Stimulated activated CD4-positive, alpha-beta T cell treated with anti-CD3 and anti-CD28 coated beads, TNF-alpha, amount 100 ng/mL, for 1 hour (primary cell): Measurements from ENCODE around the gene RALGDS.
"Not testable (repeated sequence)": the region's sequence is repeated elsewhere in the genome, so short reads cannot be mapped to it uniquely, and the experiment has no call there.

Source experiments
- DNase-seq, 3 donors: peaks; one replicate each; pipeline ENCODE4 v3.0.0-alpha.2; 2020; ENCODE audit warnings: low read depth in 3 of 3, low spot score in 1 of 3

RALGDS gene

GRCh38 chr9:133094351-133094750, 26.7 kb downstream of the RALGDS start:
- DNase-seq = not testable (repeated sequence)

- no peak for DNase-seq
These were observed 30.2 kb downstream of the RALGDS start for GRCh38 chr9:133090752-133091385.

GRCh38 chr9:133090187-133090586, 30.9 kb downstream of the RALGDS start:
- no peak for DNase-seq

GRCh38 chr9:133089271-133089671, 31.8 kb downstream of the RALGDS start:
- no peak for DNase-seq

GRCh38 chr9:133088756-133089155, 32.3 kb downstream of the RALGDS start:
- DNase-seq = no peak

GRCh38 chr9:133088146-133088750, 32.8 kb downstream of the RALGDS start:
- DNase-seq = no peak

GRCh38 chr9:133087429-133088145, 33.5 kb downstream of the RALGDS start:
- no peak for DNase-seq

GRCh38 chr9:133086894-133087293, 34.1 kb downstream of the RALGDS start:
- DNase-seq = no peak

- DNase-seq = not testable (repeated sequence)
These were observed 34.7 kb downstream of the RALGDS start for GRCh38 chr9:133086212-133086860.

- DNase-seq = not testable (repeated sequence)
These were observed 37.4 kb downstream of the RALGDS start for GRCh38 chr9:133083688-133084087.

GRCh38 chr9:133081957-133082644, 38.9 kb downstream of the RALGDS start:
- not testable (repeated sequence) for DNase-seq

- DNase-seq = not testable (repeated sequence)
These were observed 40.0 kb downstream of the RALGDS start for GRCh38 chr9:133080786-133081779.

- DNase-seq = no peak
These were observed 40.9 kb downstream of the RALGDS start for GRCh38 chr9:133080161-133080560.

GRCh38 chr9:133078486-133078885, 42.6 kb downstream of the RALGDS start:
- no peak for DNase-seq

- DNase-seq = no peak
These were observed 44.3 kb downstream of the RALGDS start for GRCh38 chr9:133076691-133077090.

GRCh38 chr9:133075925-133076630, 45.0 kb downstream of the RALGDS start:
- DNase-seq = no peak

- DNase-seq = no peak
These were observed 46.9 kb downstream of the RALGDS start for GRCh38 chr9:133074111-133074651.

GRCh38 chr9:133073086-133074014, 47.7 kb downstream of the RALGDS start:
- DNase-seq = no peak
